Measurements from ENCODE around the gene HOXA4.

HOXA4 gene

DNA sequence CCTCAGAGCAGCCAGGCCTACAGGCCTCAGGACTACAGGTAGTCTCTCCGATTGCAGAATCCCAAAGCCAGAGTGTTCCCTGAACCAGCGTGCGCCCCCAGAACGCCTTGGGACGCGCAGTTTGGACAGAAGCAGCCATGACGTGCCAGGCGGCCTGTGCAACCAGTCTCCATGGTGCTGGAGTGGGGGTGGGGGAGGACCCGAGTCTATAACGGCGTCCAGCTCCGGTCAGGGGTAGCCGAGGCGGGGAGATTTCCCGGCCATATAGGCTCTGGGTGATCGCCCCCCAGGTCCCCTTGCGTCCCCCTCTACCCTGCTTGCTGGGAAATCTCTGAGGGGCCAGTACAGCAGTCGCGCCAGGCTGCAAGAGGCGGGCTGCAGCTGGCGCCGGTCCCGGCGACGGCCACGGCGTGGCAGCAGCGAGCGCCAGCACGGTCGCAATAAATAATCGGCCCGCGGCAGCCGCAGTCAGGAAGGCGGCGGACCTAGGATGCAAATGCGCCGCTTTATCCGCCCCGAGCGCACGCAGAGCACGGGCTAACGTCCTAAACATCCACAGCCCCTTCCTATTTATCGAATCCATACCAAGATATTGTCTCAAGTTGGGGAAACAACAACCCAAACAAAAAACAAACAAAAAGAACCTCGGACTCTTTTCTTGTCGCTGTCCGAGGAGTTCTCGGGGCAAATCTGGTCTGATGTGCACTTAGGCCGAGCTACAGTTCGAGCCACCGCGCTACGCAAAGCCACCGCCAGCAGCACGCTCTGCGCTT is 20.2 kb upstream of the HOXA4 start:
- H4K20me1 ChIP-seq (ENCODE audit: insufficient read depth, low read length): no peaks in the 10 kb centered on the region
- no peak overlapping the region; the same call in 1 of the 2 replicates for H3K9ac ChIP-seq (ENCODE audit: low read length)
- H3K36me3 ChIP-seq (replicated peaks; ENCODE audit: insufficient read depth, low read length): no peaks in the 10 kb centered on the region
- H3K4me1 ChIP-seq (ENCODE audit: low read length): peaks cover 7% of the 10 kb centered on the region; the same call in 1 of the 2 replicates
- peaks cover 82% of the 10 kb centered on the region for H3K27me3 ChIP-seq (replicated peaks; ENCODE audit: insufficient read depth, low read length)
- peak overlapping the region; percentile 61 for H3K4me3 ChIP-seq (ENCODE audit: low read length)
- peak; percentile 85 for TF ChIP-seq CTCF (IDR thresholded peaks at IDR 0.05; ENCODE audit: low read length)
- no peak for TF ChIP-seq EZH2 (optimal IDR thresholded peaks at IDR 0.05; ENCODE audit: low read depth, low read length)
- no peak for TF ChIP-seq EZH2phosphoT487 (IDR thresholded peaks at IDR 0.05; ENCODE audit: low read length)
- no peak overlapping the region for H3K27ac ChIP-seq (ENCODE audit: low read length)
- H3K9me3 ChIP-seq (replicated peaks; ENCODE audit: insufficient read depth, low read length): no peaks in the 10 kb centered on the region
- H3F3A ChIP-seq (ENCODE audit: insufficient read depth, low read length): no peaks in the 10 kb centered on the region
- H3K79me2 ChIP-seq (ENCODE audit: low read length): no peaks in the 10 kb centered on the region
- peak overlapping the region; percentile 64 for H2AFZ ChIP-seq (ENCODE audit: low read length)
- peak; percentile 68 for DNase-seq
- peak overlapping the region; percentile 96 for H3K4me2 ChIP-seq (ENCODE audit: low read depth, low read length)
- H3K9me2 ChIP-seq (replicated peaks; ENCODE audit: insufficient read depth, low read length): no peaks in the 10 kb centered on the region

GRCh38 chr7:27149842-27150567 is 19.4 kb upstream of the HOXA4 start:
- H3K9me3 ChIP-seq (replicated peaks; ENCODE audit: insufficient read depth, low read length): no peaks in the 10 kb centered on the region
- H3F3A ChIP-seq (ENCODE audit: insufficient read depth, low read length): no peaks in the 10 kb centered on the region
- DNase-seq: no peak
- H3K4me1 ChIP-seq (ENCODE audit: low read length): peaks cover 7% of the 10 kb centered on the region; the same call in 1 of the 2 replicates
- peak overlapping the region; percentile 61 for H3K4me3 ChIP-seq (ENCODE audit: low read length)
- peak overlapping the region; percentile 64 for H2AFZ ChIP-seq (ENCODE audit: low read length)
- no peaks in the 10 kb centered on the region for H3K36me3 ChIP-seq (replicated peaks; ENCODE audit: insufficient read depth, low read length)
- H3K27me3 ChIP-seq (replicated peaks; ENCODE audit: insufficient read depth, low read length): peaks cover 75% of the 10 kb centered on the region
- no peak overlapping the region; the same call in 1 of the 2 replicates for H3K9ac ChIP-seq (ENCODE audit: low read length)
- H3K79me2 ChIP-seq (ENCODE audit: low read length): no peaks in the 10 kb centered on the region
- TF ChIP-seq EZH2 (optimal IDR thresholded peaks at IDR 0.05; ENCODE audit: low read depth, low read length) (no peak), EZH2phosphoT487 (IDR thresholded peaks at IDR 0.05; ENCODE audit: low read length) (no peak), CTCF (IDR thresholded peaks at IDR 0.05; ENCODE audit: low read length) (no peak)
- H3K9me2 ChIP-seq (replicated peaks; ENCODE audit: insufficient read depth, low read length): no peaks in the 10 kb centered on the region
- no peaks in the 10 kb centered on the region for H4K20me1 ChIP-seq (ENCODE audit: insufficient read depth, low read length)
- peak overlapping the region; percentile 96 for H3K4me2 ChIP-seq (ENCODE audit: low read depth, low read length)
- no peak overlapping the region for H3K27ac ChIP-seq (ENCODE audit: low read length)

- no peak for DNase-seq
- Histone ChIP-seq H3K27ac (ENCODE audit: low read length) (no peak overlapping the region), H2AFZ (ENCODE audit: low read length) (no peak overlapping the region), H3K9me2 (replicated peaks; ENCODE audit: insufficient read depth, low read length) (no peaks in the 10 kb centered on the region), H4K20me1 (ENCODE audit: insufficient read depth, low read length) (no peaks in the 10 kb centered on the region), H3K79me2 (ENCODE audit: low read length) (no peaks in the 10 kb centered on the region), H3K27me3 (replicated peaks; ENCODE audit: insufficient read depth, low read length) (peaks cover 65% of the 10 kb centered on the region), H3K9me3 (replicated peaks; ENCODE audit: insufficient read depth, low read length) (no peaks in the 10 kb centered on the region), H3K4me3 (ENCODE audit: low read length) (no peak overlapping the region), H3K4me1 (ENCODE audit: low read length) (peaks cover 7% of the 10 kb centered on the region; the same call in 1 of the 2 replicates), H3K9ac (ENCODE audit: low read length) (no peak overlapping the region), H3K36me3 (replicated peaks; ENCODE audit: insufficient read depth, low read length) (no peaks in the 10 kb centered on the region), H3K4me2 (ENCODE audit: low read depth, low read length) (no peak overlapping the region), H3F3A (ENCODE audit: insufficient read depth, low read length) (no peaks in the 10 kb centered on the region)
- TF ChIP-seq EZH2 (optimal IDR thresholded peaks at IDR 0.05; ENCODE audit: low read depth, low read length) (no peak), CTCF (IDR thresholded peaks at IDR 0.05; ENCODE audit: low read length) (no peak), EZH2phosphoT487 (IDR thresholded peaks at IDR 0.05; ENCODE audit: low read length) (no peak)
Measured at GRCh38 chr7:27148756-27149641, 18.4 kb upstream of the HOXA4 start.
